ENCODE data around the gene KRT74. TPM values are rescaled to one million over a fixed set of nuclear protein-coding genes. Genes with fewer than 3 reads are reported as not detected.

The KRT74 gene
- total and polyA plus RNA-seq, 10 of the 15 experiments (the other 5 are each of a cell fraction or from before 2014, with no cell fraction given): not detected

DNA sequence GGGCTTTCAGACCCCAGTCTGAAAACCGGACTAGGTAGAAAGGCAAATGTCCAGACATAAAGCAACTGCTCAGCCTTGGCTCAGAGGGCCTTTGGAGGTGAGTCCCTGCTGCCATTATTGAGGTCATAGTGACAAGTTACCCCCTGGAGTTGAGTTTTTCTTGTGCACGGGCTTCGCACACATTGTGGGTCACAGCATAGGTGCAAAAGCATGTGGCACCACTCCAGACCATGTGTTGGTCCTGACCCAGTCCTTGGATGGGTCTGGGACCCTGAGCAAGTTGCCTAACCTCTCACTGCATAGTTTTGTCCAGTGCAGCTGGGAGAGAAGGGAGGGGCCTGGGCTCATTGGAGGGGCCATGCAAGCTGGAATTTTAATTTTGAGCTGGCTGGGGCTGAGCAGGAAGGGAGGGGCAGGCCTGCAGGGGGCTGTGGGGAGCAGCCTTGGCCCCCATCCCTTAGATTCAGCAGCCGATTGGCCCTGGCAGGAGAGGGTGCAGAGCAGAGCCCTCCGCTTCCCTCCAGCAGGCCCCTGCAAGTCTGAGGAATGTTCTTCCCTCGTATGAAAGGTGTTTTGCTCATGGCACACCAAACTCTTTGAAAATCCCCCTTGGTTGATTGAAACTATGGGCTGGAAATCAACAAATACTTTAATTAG lies 49.3 kb downstream of the KRT74 start:
- ChIA-PET CTCF (interaction anchor here (0.5 kb wide), 1 partner anchor 146 kb away, joined by 3 read pairs; no protein-coding TSS in a partner anchor), SMC1A (ENCODE audit: uncharacterized antibody, unreplicated experiment) (no interaction called here), RAD21 (ENCODE audit: unreplicated experiment) (no interaction called here), POLR2A (no interaction called here)
- in situ Hi-C loops (cut with MboI) (no loop called here), intact Hi-C loops (cut with micrococcal nuclease; ENCODE audit: unreplicated experiment) (no loop called here)
- Histone ChIP-seq H2AFZ (ENCODE audit: control insufficient read depth, low read depth, low read length) (no peak overlapping the region), H3K9me3 (replicated peaks; ENCODE audit: control insufficient read depth, insufficient read depth, low read length) (no peaks in the 10 kb centered on the region), H3K36me3 (ENCODE audit: control insufficient read depth in 2 of 2, insufficient read depth in 2 of 2, low read length in 1 of 2) (no peaks in the 10 kb centered on the region), H3K27me3 (replicated peaks in 1 of 2; ENCODE audit: control insufficient read depth in 2 of 2, insufficient read depth in 2 of 2, low read length in 1 of 2) (peaks cover 0 to 9% of the 10 kb centered on the region in 2 experiments; a peak in 3 of 4 replicates), H4K20me1 (ENCODE audit: control insufficient read depth, insufficient read depth) (no peaks in the 10 kb centered on the region), H3K79me2 (ENCODE audit: control insufficient read depth, insufficient read depth, low read length) (no peaks in the 10 kb centered on the region), H3K9ac (ENCODE audit: control insufficient read depth, insufficient read depth, low read length) (no peak overlapping the region), H3K27ac (ENCODE audit: control insufficient read depth, insufficient read depth) (no peak overlapping the region), H3K4me1 (ENCODE audit: control insufficient read depth, insufficient read depth, low read length) (no peaks in the 10 kb centered on the region), H3K4me3 (no peak overlapping the region), H3K4me2 (ENCODE audit: control insufficient read depth, insufficient read depth) (no peak overlapping the region)
- WGBS (ENCODE audit: insufficient coverage, insufficient replicate concordance, low lambda C conversion rate, missing lambda C conversion rate): 23% methylated on average over 6 of the region's 6 CpGs
- FAIRE-seq (no peak), DNase-seq (ENCODE audit: low read depth, low spot score) (no peak), ATAC-seq (no peak)
- TF ChIP-seq SIX5 (IDR thresholded peaks at IDR 0.05; ENCODE audit: low read depth, low read length, severe bottlenecking) (no peak), MTA3 (IDR thresholded peaks at IDR 0.05; ENCODE audit: borderline replicate concordance, low read length) (no peak), BRCA1 (IDR thresholded peaks at IDR 0.05; ENCODE audit: low read depth, low read length) (no peak), MYB (IDR thresholded peaks at IDR 0.05; ENCODE audit: borderline replicate concordance, low read depth, low read length) (no peak), TCF3 (IDR thresholded peaks at IDR 0.05; ENCODE audit: borderline replicate concordance, insufficient read depth, low read depth, low read length) (no peak), CEBPB (IDR thresholded peaks at IDR 0.05; ENCODE audit: borderline replicate concordance in 1 of 2, low read depth in 2 of 2, low read length in 2 of 2) (no peak), ASH2L (IDR thresholded peaks at IDR 0.05; ENCODE audit: borderline replicate concordance, low read depth) (no peak)
- TF ChIP-seq, protein P1, sequence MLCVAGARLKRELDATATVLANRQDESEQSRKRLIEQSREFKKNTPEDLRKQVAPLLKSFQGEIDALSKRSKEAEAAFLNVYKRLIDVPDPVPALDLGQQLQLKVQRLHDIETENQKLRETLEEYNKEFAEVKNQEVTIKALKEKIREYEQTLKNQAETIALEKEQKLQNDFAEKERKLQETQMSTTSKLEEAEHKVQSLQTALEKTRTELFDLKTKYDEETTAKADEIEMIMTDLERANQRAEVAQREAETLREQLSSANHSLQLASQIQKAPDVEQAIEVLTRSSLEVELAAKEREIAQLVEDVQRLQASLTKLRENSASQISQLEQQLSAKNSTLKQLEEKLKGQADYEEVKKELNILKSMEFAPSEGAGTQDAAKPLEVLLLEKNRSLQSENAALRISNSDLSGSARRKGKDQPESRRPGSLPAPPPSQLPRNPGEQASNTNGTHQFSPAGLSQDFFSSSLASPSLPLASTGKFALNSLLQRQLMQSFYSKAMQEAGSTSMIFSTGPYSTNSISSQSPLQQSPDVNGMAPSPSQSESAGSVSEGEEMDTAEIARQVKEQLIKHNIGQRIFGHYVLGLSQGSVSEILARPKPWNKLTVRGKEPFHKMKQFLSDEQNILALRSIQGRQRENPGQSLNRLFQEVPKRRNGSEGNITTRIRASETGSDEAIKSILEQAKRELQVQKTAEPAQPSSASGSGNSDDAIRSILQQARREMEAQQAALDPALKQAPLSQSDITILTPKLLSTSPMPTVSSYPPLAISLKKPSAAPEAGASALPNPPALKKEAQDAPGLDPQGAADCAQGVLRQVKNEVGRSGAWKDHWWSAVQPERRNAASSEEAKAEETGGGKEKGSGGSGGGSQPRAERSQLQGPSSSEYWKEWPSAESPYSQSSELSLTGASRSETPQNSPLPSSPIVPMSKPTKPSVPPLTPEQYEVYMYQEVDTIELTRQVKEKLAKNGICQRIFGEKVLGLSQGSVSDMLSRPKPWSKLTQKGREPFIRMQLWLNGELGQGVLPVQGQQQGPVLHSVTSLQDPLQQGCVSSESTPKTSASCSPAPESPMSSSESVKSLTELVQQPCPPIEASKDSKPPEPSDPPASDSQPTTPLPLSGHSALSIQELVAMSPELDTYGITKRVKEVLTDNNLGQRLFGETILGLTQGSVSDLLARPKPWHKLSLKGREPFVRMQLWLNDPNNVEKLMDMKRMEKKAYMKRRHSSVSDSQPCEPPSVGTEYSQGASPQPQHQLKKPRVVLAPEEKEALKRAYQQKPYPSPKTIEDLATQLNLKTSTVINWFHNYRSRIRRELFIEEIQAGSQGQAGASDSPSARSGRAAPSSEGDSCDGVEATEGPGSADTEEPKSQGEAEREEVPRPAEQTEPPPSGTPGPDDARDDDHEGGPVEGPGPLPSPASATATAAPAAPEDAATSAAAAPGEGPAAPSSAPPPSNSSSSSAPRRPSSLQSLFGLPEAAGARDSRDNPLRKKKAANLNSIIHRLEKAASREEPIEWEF (IDR thresholded peaks at IDR 0.05; ENCODE audit: insufficient replicate concordance, low read depth, low read length): no peak
- BruUV-seq (replicated peaks): no TSS peak
